ENCODE results near the gene LCN2.

DNA sequence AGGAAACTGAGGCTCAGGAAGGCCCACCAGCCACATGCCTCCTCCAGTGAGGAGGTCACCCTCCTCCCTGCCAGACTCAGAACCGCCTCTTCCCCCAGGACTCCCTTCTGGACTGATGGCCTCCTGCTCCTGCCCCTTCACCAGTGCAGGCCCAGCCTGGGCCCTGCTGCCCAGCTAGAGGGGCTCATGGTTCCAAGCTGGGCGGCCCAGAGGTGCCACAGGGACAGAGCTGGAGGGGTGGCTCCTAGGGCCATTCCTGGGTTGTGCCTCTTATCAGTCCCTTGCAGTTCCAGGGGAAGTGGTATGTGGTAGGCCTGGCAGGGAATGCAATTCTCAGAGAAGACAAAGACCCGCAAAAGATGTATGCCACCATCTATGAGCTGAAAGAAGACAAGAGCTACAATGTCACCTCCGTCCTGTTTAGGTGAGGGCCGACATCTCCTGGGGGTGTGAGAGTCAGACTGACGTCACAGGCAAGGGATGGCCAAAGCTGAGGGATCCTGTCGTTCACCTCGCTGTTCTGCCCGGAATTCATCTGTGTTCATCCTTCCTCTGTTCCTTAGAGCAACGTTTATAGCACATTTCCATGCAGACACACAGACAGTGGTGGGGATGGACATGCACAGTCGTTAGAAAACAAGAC is 819 bp downstream of the LCN2 start:
- TF ChIP-seq SIN3A (IDR thresholded peaks at IDR 0.05; ENCODE audit: borderline replicate concordance, insufficient read depth, low read depth, low read length) (no peak), POLR2AphosphoS5 (IDR thresholded peaks at IDR 0.05; ENCODE audit: low read depth, low read length) (no peak), TCF7L2 (IDR thresholded peaks at IDR 0.05; ENCODE audit: low read depth, low read length) (no peak)
- TF ChIP-seq, protein P1, sequence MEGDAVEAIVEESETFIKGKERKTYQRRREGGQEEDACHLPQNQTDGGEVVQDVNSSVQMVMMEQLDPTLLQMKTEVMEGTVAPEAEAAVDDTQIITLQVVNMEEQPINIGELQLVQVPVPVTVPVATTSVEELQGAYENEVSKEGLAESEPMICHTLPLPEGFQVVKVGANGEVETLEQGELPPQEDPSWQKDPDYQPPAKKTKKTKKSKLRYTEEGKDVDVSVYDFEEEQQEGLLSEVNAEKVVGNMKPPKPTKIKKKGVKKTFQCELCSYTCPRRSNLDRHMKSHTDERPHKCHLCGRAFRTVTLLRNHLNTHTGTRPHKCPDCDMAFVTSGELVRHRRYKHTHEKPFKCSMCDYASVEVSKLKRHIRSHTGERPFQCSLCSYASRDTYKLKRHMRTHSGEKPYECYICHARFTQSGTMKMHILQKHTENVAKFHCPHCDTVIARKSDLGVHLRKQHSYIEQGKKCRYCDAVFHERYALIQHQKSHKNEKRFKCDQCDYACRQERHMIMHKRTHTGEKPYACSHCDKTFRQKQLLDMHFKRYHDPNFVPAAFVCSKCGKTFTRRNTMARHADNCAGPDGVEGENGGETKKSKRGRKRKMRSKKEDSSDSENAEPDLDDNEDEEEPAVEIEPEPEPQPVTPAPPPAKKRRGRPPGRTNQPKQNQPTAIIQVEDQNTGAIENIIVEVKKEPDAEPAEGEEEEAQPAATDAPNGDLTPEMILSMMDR (IDR thresholded peaks at IDR 0.05), result no peak
- TF ChIP-seq, protein P2, sequence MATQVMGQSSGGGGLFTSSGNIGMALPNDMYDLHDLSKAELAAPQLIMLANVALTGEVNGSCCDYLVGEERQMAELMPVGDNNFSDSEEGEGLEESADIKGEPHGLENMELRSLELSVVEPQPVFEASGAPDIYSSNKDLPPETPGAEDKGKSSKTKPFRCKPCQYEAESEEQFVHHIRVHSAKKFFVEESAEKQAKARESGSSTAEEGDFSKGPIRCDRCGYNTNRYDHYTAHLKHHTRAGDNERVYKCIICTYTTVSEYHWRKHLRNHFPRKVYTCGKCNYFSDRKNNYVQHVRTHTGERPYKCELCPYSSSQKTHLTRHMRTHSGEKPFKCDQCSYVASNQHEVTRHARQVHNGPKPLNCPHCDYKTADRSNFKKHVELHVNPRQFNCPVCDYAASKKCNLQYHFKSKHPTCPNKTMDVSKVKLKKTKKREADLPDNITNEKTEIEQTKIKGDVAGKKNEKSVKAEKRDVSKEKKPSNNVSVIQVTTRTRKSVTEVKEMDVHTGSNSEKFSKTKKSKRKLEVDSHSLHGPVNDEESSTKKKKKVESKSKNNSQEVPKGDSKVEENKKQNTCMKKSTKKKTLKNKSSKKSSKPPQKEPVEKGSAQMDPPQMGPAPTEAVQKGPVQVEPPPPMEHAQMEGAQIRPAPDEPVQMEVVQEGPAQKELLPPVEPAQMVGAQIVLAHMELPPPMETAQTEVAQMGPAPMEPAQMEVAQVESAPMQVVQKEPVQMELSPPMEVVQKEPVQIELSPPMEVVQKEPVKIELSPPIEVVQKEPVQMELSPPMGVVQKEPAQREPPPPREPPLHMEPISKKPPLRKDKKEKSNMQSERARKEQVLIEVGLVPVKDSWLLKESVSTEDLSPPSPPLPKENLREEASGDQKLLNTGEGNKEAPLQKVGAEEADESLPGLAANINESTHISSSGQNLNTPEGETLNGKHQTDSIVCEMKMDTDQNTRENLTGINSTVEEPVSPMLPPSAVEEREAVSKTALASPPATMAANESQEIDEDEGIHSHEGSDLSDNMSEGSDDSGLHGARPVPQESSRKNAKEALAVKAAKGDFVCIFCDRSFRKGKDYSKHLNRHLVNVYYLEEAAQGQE (IDR thresholded peaks at IDR 0.05; ENCODE audit: insufficient read depth in 1 of 2, low read depth in 2 of 2, low read length in 1 of 2), result no peak

Measured in Panc1 (cell line).